ENCODE measurements around the gene MPRIP. TPM values are rescaled to one million over a fixed set of nuclear protein-coding genes. Genes with fewer than 3 reads are reported as not detected.

Gene MPRIP
- total RNA-seq, 2 donors from 2014 or later = 147 to 269 TPM

- ATAC-seq (no peak), DNase-seq (no peak)
- Histone ChIP-seq H3K4me3 (no peak overlapping the region), H3K4me1 (no peaks in the 10 kb centered on the region), H3K9me3 (no peaks in the 10 kb centered on the region), H3K27ac (no peak overlapping the region), H3K27me3 (no peaks in the 10 kb centered on the region), H3K36me3 (replicated peaks in 1 of 2; ENCODE audit: insufficient read depth in 1 of 2, low read depth in 2 of 2) (peaks cover 13 to 73% of the 10 kb centered on the region in 2 donors)
- WGBS, 2 donors = 87 to 100% methylated on average over 7 to 8 of the region's 8 CpGs
- TF ChIP-seq POLR2A (IDR thresholded peaks at IDR 0.05) (no peak), CTCF (IDR thresholded peaks at IDR 0.05) (no peak)
- intact Hi-C loops (cut with DNase I) = no loop called here
Measured at GRCh38 chr17:17220529-17220928, 178.3 kb downstream of the MPRIP start.

- H3K4me3 ChIP-seq = no peak overlapping the region
- H3K36me3 ChIP-seq (replicated peaks in 1 of 2; ENCODE audit: insufficient read depth in 1 of 2, low read depth in 2 of 2) = peaks cover 16 to 74% of the 10 kb centered on the region in 2 donors
- no peaks in the 10 kb centered on the region for H3K27me3 ChIP-seq
- DNase-seq (no peak), ATAC-seq (no peak)
- no peaks in the 10 kb centered on the region for H3K4me1 ChIP-seq
- TF ChIP-seq CTCF (IDR thresholded peaks at IDR 0.05) = no peak
- no peak for TF ChIP-seq POLR2A (IDR thresholded peaks at IDR 0.05)
- intact Hi-C loops (cut with DNase I) = no loop called here
- H3K9me3 ChIP-seq = no peaks in the 10 kb centered on the region
- no peak overlapping the region for H3K27ac ChIP-seq
- 89% methylated on average over 11 to 21 of the region's 22 CpGs for WGBS, 2 donors
Measured at GRCh38 chr17:17221329-17221728, 179.1 kb downstream of the MPRIP start.

GRCh38 chr17:17223736-17224135, 181.5 kb downstream of the MPRIP start:
- Histone ChIP-seq H3K9me3 (no peaks in the 10 kb centered on the region), H3K4me3 (no peak overlapping the region), H3K36me3 (replicated peaks in 1 of 2; ENCODE audit: insufficient read depth in 1 of 2, low read depth in 2 of 2) (peaks cover 11 to 62% of the 10 kb centered on the region in 2 donors), H3K4me1 (peaks cover 7% of the 10 kb centered on the region), H3K27ac (no peak overlapping the region), H3K27me3 (no peaks in the 10 kb centered on the region)
- ATAC-seq = no peak
- TF ChIP-seq CTCF (IDR thresholded peaks at IDR 0.05) (no peak), POLR2A (IDR thresholded peaks at IDR 0.05) (no peak)
- WGBS, 2 donors = 89 to 95% methylated on average over 12 to 16 of the region's 16 CpGs
- DNase-seq = no peak
- intact Hi-C loops (cut with DNase I) = no loop called here

GRCh38 chr17:17224137-17224536, 181.9 kb downstream of the MPRIP start:
- H3K27me3 ChIP-seq = no peaks in the 10 kb centered on the region
- no peaks in the 10 kb centered on the region for H3K9me3 ChIP-seq
- DNase-seq (no peak), ATAC-seq (no peak)
- intact Hi-C loops (cut with DNase I) = no loop called here
- H3K27ac ChIP-seq = no peak overlapping the region
- TF ChIP-seq CTCF (IDR thresholded peaks at IDR 0.05) (no peak), POLR2A (IDR thresholded peaks at IDR 0.05) (no peak)
- H3K4me3 ChIP-seq = no peak overlapping the region
- 81 to 86% methylated on average over 8 of the region's 8 CpGs for WGBS, 2 donors
- peaks cover 7% of the 10 kb centered on the region for H3K4me1 ChIP-seq
- peaks cover 11 to 58% of the 10 kb centered on the region in 2 donors for H3K36me3 ChIP-seq (replicated peaks in 1 of 2; ENCODE audit: insufficient read depth in 1 of 2, low read depth in 2 of 2)

GRCh38 chr17:17225901-17226300, 183.6 kb downstream of the MPRIP start:
- ATAC-seq (no peak), DNase-seq (no peak)
- intact Hi-C loops (cut with DNase I) = no loop called here
- Histone ChIP-seq H3K27me3 (no peaks in the 10 kb centered on the region), H3K9me3 (no peaks in the 10 kb centered on the region), H3K27ac (no peak overlapping the region), H3K4me1 (peaks cover 7% of the 10 kb centered on the region), H3K36me3 (replicated peaks in 1 of 2; ENCODE audit: insufficient read depth in 1 of 2, low read depth in 2 of 2) (peaks cover 11 to 50% of the 10 kb centered on the region in 2 donors), H3K4me3 (no peak overlapping the region)
- TF ChIP-seq CTCF (IDR thresholded peaks at IDR 0.05) (no peak), POLR2A (IDR thresholded peaks at IDR 0.05) (no peak)
- WGBS, 2 donors = 86 to 90% methylated on average over 10 of the region's 10 CpGs

Data from body of pancreas (tissue), 4 donors.